NCI-H748 treated with DMSO at 0.1 percent for 48 hours (cell line): ENCODE measurements around the gene SCPEP1.
A peak's percentile ranks its signal among the peaks of the same experiment; 100 is the strongest.

Experiments
- DNase-seq: peaks from one replicate; lab custom pipeline; 2025; lab: John Stamatoyannopoulos, UW

SCPEP1 gene

DNA sequence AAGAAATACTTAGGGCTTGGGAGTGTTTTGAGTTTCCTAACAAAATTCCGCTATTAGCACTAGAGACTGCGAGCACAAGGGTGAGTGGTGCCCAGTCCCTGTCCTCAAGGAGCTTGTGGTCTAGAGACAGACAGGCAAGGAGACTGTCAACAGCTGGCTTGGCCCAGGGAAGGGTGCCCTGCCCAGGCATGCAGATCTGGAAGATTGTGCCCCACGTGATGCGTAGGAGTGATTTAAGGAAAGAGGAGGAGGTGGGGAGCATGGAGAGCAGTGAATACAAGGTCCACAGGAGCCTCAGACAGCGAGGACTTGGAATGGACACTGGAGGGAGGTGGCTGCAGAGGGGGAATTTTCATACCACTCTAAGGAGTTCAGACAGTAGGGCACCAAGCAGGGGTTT is 25.0 kb downstream of the SCPEP1 start:
- no peak for DNase-seq

DNA sequence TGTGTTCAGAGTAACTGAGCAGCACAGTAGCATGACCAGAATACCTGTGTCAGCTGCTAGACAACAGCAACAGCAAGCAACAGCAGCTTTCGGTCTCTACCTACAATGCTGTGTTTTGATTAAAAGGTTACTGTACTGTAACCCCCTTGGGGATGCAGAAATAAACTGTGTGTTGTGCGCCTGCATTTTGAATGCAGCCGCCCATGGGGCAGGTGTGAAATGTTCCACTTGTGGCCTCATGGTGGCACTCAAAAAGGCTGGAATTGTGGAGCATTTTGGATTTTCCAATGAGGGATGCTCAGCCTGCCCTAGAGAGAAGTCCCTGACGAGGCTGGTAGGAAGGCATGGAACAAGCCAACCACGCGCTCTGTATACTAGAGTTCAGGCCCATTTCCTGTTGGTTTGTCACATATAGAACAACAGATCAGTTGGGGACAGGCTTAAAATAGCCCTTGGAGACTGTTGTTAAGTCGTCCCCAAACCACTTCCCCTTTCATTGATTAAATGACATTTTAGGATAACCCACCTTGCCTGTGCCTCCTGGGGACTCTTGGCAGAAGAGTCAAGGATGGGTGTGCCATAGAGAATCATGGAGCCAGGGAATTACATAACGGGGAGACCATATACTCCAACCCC is 27.1 kb downstream of the SCPEP1 start:
- DNase-seq, result no peak

DNA sequence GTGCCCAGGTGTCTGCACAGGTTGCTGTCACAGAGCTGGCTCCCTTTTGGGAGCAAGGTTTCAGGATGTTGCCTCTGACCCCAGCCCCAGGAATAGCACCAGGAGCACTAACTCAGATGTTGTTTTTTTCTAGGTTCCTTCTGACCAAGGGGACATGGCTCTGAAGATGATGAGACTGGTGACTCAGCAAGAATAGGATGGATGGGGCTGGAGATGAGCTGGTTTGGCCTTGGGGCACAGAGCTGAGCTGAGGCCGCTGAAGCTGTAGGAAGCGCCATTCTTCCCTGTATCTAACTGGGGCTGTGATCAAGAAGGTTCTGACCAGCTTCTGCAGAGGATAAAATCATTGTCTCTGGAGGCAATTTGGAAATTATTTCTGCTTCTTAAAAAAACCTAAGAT is 28.1 kb downstream of the SCPEP1 start:
- no peak for DNase-seq

DNA sequence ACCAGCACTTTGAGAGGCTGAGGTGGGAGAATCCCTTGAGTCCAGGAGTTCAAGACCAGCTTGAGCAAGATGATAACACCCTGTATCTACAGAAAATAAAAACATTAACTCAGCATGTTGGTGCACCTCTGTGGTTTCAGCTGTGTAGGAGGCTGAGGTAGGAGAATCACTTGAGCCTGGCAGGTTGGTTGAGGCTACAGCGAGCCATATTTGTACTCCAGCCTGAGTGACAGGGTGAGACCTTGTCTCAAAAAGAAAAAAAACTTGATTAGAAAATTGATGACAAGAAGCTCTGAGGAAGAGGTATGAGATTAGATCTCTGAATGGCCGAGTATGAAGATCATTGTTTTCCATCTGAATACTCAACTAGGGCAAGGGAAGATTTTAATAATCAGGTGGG is 31.0 kb downstream of the SCPEP1 start:
- DNase-seq, result no peak

DNA sequence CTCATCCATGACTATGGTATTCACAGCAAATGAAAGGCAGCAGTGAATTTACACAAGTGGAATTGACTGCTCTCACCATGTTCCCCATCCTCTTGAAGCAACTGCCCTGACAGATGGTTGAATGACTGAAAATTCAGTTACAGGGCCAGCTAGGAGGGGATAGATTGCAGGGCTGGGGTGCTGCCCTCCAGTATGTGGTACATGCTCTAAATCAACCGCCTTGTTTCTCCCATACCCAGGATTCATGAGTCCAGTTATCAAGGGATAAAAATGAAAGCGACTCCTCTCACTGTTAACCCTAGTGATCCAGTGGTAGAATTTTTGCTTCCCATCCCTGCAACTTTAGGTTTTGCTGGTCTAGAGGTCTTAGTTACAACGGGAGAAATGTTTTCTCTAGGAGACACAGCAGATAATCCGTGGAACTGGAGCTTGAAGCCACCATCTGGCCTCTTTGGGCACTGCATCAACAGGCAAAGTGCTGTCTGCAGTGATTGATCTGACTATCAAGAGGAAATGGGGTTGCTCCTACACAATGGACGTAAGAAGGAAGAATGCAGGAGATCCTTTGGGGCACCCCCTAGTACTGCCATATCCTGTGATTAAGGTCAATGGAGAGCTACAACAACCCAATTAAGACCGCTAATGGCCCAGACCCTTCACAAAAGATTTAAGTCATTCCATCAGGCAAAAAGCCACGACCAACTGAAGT is 32.0 kb downstream of the SCPEP1 start:
- DNase-seq, result peak; percentile 43

DNA sequence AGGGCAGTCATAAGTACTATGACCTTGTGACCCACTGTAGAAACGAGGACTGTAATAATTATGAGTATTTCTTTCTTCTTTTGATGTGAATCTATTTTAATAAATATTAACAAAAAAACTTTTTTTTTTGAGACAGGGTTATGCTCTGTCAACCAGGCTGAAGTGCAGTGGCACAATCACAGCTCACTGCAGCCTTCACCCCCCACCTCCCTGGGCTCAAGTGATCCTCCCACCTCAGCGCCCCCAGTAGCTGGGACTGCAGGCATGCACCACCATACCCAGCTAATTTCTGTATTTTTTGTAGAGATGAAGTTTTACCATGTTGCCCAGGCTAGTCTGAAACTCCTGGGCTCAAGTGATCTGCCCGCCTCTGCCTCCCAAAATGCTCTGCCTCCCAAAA is 32.6 kb downstream of the SCPEP1 start:
- DNase-seq, result no peak

DNA sequence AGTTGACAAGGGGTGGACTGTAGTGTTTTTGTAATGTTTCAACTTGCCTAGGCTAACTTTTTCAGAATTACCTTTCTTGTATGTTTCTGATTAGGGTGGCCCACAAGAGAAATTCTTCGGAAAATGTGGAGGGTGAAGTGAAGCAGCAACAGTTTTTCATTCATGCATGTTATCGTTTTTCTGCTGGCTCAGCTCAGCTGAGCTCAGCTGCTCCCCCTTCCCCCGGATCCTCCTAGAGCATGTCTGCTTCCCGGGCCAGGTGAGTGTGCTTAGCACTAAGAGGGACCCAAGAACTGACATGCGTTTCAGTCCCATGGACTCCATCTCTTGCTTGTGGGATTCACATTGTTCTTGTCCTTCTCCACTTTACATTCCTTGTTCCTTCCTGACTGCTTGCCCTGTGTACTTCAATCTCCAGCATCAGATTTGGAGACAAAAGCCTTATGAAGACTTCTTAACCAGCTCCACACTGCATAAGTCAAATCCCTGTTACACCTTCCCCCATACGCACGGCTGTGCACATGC is 33.6 kb downstream of the SCPEP1 start:
- no peak for DNase-seq

DNA sequence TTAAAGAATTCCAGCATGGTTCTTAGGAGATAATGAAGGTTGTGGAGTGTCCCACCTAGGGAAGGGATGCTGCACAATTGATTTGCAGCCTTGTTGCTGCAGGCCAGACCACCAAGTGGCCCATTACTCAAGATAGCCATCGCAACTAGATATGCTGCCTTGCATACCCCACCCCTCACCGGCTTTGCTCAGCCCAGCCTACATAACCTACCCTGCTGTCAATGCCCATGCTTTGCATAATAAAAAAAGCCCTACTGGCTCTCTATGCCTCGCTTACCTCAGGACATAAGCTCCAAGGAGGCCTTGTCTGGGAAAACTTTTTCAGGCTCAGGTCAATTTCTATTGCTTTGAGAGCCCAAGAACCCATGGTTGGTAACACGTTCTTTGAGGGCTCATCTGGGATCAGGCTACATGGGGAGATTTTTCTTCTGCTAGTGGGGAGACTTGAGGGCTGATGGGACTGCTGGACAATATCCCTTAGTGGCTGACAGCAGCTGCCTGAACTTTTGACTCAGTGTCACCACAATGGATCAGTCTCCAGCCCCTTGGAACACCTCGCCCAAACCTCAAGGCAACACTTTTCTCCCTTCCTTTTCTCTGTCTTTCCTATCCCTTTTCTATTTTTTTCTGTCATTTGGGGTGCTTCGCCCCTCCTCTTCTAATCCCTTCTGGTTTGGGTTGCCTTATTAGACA is 38.3 kb downstream of the SCPEP1 start:
- DNase-seq, result no peak

DNA sequence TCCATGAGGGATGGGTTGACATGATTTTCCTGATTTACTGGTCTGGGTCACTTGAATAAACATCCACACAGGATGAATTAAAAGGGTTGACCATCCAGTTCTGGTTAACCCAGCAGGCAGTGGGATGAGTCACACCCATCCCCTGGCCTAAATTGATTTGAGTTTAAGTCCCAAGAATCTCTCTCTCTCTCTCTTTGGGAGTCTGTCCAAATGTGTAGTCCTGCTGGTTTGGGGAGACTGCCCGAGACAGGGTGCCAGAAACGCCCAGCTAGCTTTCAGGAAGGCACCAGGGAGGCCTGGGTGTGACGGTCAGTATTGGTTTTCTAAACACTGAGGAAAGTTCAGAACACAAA is 38.8 kb downstream of the SCPEP1 start:
- no peak for DNase-seq

DNA sequence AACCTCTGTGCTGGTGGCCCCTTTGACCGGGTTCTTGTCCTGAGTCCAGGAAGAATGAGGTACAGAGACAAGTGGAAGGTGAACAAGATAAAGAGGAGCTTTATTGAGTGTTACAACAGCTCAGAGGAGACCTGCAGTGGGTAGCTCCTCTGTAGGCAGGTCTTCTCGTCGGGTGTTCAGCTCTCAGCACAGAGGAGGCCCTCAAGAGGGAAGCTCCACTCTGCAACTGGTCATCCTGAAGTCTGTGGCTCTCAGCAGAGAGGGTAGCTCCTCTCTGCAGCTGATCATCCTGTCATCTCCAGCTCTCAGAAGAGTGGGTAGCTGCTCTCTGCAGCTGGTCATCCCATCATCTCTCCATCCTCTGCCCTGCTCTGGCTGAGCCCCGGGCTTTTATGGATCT is 39.7 kb downstream of the SCPEP1 start:
- DNase-seq, result no peak

DNA sequence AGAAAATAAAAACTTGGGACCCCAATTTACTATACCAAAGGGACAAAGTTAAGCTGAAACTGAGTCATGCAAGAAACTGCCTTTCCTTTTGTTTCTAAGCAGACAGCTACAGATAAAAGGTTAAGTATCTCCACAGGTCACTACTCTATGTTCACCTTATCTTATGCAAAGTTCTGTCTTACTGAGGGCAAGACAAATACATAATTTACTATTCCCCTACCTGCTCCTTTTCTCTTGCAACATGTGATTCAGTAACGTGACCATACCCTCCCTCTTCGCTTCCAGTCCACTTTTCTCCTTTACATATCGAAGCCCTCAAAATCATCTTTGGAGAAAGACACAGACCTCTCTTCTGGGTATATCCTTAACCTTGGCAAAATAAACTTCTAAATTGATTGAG is 42.3 kb downstream of the SCPEP1 start:
- DNase-seq, result no peak

DNA sequence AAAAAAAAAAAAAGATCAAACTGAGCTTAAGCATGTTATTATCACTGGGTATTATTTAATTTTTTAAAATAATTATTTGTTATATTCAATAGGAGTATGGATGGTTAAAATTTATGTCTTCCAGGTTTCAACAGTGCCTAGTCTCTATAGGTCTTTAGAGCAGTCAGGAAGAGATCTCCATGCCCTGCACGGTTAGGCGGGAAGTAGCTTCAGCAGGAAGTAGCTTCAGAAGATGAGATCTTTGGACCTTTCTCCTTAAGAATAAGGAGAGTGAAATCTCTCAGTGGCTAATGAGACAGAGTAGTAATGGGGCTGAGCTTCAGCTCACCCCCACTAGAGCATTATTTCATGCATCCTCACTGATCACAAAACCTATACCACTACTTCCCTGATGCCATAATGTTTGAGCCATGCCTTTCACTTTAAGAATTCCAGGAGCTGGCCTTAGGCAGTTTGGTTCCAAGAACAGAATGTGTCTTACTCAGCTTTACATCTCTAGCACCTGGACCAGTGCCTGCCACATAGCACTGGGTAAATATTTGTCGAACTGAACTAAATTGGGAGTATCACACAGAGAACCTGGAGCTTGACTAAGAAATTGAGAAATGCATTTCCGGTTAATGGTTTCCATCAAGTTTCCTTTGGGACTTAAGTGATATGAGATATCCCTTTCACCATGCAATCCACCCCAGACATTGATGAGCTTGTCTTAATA is 43.5 kb downstream of the SCPEP1 start:
- DNase-seq, result no peak

DNA sequence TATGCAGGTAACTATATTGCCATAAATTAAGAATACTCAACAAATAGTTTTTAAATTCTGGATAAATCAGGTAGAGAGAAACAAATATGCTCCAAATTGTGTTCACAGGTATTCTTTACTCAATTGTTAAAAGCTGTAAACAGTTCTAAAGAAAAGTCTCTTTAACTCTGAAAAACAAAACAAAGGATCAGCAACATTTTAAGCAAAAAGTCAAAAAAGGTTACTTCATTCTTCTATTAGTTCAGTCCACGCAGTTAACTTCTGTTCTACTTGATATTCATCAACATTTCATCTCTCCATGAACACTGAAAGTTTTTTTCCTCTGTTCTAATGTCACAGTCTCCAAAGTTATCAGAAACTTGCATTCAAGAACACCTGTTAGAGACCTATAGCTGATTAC is 47.9 kb downstream of the SCPEP1 start:
- no peak for DNase-seq

DNA sequence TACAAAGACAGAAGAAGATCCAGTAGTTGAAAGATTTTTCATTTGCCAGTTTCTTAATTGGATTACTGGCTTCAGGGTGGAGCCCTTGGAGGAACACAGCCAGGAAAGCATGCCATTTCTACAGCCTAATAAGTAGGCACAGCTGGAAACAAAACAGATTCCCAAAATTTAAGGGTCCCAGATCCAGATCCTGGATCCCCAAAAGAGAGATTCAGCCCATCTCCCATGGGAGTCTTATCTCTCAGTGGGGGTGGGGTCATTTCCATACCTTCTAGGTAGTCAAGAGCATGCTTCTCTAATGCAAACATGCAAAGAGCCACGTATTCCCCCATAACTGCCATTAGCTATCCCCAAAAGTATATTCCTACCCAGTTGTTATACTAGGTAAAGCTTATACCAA is 49.9 kb downstream of the SCPEP1 start:
- no peak for DNase-seq

DNA sequence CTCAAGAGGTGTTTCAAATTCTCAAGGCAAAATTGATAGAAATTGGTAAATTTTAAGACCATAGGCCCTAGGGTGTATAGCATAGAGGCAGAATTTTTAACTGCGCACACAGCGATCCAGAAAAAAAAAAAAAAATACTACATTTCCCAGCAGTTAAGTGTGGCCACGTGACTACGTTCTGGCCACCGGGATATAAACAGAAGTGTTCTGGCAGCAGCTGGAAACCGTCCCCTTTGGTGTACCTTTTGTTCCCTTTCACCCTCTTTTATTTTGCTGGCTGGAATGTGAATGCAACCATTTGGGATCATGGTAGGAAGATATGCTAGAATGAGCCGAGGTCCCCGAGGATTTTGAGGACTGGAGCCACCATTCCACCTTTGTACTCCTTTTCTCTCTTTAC is 54.4 kb downstream of the SCPEP1 start:
- no peak for DNase-seq

DNA sequence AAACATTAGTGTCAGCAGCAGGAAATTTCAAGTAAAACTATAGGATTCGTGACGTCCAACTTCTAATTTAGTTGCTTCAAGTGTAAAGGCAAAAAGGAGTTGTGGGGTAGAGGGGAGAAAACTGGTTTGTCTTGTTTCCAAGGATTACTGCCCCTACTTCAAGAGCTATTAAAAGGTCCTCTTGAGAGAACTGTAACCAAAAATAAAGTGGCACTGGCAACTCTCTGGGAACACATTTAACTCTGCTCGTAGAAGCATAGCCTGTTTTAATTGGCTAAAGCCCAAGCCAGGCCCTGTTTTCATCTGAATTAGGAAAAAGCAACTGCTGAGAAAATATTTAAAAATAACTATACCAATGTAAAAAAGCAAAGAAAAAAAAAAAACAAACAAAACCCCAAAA is 55.4 kb downstream of the SCPEP1 start:
- DNase-seq, result peak; percentile 24

DNA sequence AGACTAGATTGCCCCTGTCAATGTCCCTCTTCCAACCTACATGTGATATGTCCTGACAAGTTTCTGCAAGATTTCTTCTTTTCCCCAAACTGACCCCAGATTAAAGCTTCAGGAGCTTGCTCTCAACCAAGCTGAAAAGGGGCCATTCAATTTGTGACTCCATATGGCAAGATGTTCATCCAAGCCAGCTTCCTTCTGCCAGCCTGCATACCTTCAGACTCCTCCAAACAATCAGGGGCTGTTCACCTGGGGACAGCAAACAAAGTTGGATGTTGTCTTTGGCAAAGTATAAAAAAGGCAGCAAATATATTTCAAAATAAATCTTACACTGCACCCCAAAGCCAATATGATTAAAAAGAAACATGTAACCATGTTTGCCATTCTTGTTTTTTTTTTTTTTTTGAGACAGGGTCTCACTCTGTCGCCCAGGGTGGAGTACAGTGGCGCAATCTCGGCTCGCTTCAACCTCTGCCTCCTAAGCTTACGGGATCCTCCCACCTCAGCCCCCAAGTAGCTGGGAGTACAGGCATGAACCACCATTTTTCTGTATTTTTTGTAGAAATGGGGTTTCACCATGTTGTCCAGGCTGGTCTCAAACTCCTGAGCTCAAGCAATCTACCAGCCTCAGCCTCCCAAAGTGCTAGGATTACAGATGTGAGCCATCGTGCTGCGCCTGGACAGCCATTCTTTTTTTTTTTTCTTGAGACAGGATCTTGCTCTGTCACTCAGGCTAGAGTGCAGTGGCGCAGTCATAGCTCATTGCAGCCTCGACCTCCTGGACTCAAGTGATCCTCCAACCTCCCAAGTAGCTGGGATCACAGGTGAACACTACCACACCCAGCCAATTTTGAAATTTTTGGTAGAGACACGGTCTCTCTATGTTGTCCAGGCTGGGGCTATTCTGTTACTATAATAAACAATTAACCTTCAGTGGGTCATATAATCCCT is 57.1 kb downstream of the SCPEP1 start:
- DNase-seq, result no peak

DNA sequence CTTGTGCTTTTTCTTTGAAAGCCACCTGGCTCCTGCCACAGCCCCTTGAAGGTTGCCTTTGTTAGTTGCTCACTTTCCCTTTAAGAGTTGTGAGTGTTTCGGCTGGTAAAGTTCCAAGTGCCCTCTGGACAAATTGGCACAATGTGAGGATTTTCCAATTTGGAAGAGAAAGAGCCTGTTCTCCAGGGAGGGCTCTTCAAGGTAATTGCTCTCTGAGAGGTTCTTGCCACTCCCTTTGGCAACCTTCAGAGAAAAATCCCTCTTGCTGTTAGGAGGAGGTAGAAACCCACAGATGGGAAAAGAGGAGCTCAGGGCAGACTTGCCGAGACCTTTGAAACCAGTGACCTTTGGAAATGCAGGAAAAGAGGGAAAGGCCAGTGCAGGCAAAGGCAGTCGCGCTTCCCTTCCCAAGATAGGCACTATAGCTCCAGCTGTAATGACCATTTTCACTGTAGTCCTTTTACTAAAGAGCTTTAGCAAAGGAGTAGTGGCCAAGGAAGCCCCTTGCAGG is 58.1 kb downstream of the SCPEP1 start:
- no peak for DNase-seq

DNA sequence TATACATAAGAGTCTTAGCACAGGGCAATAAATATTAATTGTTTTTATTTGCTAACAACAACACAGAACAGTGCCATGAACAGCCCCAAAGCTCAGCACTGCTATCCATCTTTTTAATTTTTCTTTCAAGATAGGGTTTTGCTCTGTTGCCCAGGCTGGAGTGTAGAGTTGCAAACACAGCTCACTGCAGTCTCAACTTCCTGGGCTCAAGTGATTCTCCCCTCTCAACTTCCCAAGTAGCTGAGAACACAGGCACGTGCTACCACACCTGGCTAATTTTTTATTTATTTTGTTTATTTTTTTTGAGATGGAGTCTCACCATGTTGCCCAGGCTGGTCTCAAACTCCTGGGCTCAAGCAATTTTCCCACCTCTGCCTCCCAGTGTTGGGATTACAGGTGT is 59.5 kb downstream of the SCPEP1 start:
- no peak for DNase-seq

DNA sequence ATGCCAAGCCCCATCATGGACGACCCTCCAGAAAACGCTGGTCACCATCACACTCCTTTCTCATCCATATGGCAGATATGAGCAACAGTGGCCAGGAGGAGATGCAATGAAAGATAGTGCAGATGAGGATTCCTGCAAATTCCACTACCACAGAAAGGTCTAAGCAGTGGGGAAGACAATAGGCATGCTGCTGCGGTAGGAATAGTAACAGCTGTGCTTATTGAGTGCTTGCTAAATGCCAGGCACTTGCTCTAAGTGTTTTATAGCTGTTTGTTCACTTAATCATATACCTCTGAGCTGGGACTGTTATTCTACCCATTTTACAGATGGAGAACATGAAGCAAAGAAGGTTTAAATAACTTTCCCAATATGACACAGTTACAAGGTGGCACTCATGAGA is 60.6 kb downstream of the SCPEP1 start:
- DNase-seq, result no peak

DNA sequence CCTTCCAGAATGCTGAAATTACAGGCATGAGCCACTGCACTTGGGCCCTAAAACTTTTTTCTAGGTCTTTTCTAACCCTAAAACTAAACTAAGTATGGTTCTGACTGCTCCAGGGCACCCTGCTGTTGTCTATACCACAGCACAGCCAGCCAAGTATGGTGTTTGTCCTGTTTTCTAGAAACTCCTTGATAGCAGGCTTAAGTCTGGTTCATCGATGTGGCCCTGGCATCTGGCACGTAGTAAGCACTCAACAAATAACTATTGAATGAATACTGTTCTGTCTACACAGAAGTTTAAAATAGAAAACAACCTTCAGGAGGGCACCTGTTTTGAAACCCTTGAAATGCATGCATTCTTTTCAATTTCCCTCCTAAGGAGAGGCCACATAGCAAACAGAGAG is 62.6 kb downstream of the SCPEP1 start:
- no peak for DNase-seq
